HG03280 (cell line): ENCODE measurements around the gene WWOX.
"Not testable (repeated sequence)": the region's sequence is repeated elsewhere in the genome, so short reads cannot be mapped to it uniquely, and the experiment has no call there.

Source experiments
- ATAC-seq: cut with Tn5 transposase; IDR thresholded peaks from one replicate; pipeline ENCODE4 v1.9.1; 2021; ENCODE audit warnings: mild to moderate bottlenecking, moderate library complexity; ENCODE audit not compliant: unreplicated experiment

Gene WWOX

GRCh38 chr16:78510496-78510895 lies 411.0 kb downstream of the WWOX start:
- ATAC-seq: no peak

DNA sequence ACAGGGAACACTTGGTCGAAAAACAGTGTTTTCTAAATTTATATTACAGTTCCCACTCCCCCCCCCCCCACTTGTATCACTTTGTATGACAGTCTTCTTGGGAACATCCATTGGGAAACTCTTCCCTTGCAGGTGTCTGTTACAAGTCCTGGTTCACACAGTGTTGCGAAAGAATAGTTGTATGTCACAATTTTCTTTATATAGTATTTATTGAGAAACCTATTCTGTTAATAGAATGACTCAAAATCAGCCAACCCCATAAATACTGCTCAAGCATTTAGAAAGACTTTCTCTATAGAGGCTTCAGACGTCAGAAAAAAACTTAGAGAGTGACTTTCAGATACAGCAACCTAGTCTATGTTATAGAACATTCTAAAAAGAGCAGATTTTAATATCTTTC lies 414.4 kb downstream of the WWOX start:
- ATAC-seq: no peak

- not testable (repeated sequence) for ATAC-seq
Observed at GRCh38 chr16:78514888-78515287, 415.4 kb downstream of the WWOX start.

DNA sequence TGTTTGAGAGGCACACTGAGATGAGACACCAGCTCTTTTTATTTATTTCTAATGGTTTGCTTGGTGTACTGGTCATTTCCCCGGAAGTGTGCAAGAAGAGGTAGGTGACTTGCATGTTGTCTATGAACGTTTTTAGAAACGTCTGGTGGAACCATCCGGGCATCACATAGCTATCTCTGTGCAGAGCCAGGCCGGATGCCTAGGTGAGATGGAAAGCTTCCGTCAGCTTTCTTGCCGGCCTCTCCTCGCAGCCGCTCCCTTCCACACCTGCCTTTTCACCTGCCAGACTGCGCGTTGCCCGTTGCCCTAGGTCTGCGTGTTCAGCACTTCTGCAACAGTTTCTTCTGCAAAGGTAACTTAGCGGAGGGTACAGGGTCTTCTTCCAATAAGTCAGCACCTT lies 416.0 kb downstream of the WWOX start:
- ATAC-seq: no peak

GRCh38 chr16:78516006-78516736 lies 416.7 kb downstream of the WWOX start:
- no peak for ATAC-seq

DNA sequence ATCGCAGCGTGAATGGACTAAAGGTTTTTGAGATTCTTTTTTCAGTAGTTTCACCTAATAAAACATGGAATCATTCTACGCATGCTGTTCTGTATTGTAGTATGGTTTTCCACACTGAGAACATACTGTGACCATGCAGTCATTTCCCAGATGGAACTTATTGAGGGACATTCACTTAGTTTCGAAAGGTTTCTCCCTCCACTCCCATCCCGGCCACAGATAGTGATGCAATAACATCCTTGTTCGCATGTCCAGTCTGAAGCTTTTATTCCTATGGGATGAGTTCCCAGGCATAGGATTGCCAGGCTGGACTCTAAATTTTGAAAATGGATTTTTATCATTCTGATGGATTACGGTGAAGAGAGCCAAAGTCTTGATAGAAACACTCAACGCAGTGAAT lies 420.4 kb downstream of the WWOX start:
- no peak for ATAC-seq

DNA sequence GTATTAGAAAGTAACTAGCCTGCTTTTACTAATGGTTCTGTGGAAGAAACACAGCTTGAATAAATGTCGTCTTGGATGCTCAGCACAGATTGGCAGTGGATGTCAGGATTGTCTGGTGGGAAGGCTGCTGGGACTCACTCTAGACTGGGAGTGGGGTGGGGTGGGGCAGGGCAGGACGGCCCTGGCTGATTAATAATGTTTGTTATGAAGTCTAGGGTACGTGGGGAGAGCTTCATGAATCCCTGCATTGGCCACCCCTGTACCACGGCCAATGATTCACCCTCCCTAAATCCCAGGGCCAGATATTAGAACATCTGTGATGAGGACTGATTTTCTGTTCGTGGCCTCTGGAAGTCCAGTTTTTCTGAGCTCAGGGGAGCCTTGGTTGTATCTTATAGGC lies 421.0 kb downstream of the WWOX start:
- no peak for ATAC-seq

DNA sequence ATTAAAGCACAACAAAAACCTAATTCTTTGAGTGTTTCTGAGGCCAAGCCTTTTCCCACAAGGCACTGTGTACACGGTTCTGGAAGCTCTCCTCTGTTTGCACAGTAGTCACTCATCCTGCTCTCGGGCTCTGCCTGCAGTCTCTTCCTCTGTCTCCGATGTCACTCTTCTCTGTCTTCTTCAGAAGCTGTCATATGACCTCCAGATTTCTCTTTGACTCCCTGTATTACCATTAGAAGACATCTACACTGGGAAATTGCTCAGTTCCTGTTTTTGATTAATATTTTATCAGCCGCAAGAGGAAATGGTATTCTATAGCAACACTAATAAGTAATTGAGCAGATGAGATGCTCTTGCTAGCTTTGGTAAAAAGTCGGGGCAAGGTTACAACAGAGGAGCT lies 422.9 kb downstream of the WWOX start:
- no peak for ATAC-seq

DNA sequence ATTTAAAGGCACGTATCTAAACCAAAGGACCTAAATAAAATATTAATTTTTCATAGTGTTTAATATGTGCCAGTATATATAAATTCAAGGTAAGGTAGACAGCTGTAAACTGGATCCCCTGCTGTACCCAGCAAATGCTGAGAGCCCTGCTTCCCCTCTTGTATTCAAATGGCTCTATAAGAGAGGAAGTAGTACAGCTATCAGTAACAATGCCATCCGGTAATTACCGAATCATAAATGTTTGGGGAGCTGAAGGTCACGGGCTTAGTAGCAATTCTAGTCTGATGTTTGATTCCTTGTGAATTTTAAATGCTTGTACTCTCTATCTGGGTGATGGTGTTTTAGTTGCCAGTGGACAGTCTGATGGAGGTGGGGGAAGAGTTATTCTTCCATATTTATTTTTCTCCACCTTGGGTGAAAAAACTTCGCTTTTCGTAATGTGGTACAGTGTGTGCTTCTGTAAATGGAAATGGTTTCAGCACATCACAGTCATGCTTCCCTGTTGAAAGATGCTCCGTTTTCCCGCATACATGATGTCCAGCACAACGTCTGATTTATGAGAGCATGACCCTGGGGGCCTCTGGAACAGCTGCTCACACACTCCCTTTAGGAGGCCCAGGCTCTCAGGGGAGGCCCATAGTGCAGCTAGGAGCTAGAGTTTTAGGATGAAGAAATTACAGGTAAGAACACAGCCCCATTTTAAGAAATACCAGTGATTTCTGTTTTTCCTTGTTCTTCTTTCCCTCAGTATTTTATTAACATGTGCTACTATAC lies 423.9 kb downstream of the WWOX start:
- no peak for ATAC-seq

- ATAC-seq: no peak
Observed at GRCh38 chr16:78524066-78524595, 424.7 kb downstream of the WWOX start.

- no peak for ATAC-seq
Observed at GRCh38 chr16:78528265-78528664, 428.8 kb downstream of the WWOX start.

DNA sequence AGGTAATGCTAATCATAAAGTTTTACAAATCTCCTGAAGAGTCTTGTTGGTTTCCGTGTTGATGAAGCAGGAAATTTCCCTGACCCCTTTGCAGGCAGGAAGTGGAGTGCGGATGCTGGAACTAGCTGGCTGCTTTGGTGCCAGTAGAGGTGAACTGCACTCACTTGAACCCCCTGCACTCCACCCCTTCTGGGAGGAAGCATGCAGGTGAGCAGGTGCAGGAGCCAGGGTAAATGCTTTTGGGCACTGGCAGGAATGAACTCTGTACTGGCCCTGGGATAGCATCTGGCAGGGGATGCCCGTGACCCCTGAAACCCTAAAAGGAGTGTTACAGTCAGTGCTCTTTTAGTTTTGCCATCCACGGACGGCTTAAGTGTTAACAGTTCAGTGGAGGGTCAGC lies 430.4 kb downstream of the WWOX start:
- no peak for ATAC-seq

GRCh38 chr16:78530283-78530682 lies 430.8 kb downstream of the WWOX start:
- no peak for ATAC-seq

DNA sequence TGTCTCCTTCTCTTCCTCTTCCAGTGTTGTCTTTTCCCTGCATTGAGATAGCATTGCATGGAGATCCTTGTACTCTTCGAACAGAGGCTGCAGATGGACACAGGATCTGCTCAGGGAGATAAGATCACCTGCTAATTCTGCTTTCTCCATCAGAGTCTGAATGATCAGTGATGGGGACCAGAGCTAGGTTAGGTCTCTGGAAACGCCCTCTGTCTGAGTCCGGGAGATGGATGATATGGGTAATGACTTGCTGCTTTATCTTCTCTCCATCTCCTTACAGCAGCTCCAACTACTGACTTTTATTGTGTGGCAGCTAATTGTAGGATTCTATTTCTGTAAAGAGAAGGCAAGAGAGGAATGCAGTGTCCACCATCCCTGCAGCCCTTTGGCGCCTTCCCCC lies 435.6 kb downstream of the WWOX start:
- ATAC-seq: no peak

DNA sequence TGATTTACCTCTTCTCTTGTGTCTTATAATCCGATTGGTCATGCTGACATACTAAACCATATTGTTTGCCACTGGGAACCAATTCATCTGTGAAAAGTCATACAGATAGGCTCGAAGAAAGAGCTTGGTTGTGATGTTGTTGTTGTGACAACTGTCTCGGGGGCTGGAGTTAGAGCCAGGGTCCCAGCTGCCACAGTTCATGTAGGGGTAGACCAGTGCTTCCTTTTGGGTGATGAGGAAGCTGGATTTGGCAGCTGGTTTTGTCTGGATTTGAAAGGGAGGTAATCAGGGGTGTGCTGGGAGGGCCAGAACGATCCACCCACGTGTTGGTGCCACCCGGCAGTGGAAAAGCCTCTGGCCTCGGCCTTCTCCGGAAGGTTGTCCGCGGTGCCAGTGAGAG lies 438.1 kb downstream of the WWOX start:
- no peak for ATAC-seq

DNA sequence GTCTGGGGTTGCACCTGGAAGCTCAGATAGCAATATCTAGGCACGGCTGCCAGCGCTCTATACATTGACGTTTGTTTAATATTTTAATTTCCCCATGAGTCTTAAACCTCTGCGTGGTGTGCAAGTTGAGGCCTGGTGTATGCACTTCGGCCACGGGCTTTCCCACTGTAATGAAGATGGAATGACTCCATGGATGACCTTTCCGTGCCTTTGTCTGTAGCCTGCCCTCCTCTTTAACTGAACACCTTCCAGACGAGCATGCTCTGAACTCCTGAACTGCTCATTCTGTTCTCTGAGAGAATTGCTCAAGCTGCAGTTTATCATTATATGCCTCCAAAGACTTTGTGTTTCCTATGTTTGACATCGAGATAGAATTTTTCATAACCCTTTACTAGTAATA lies 438.8 kb downstream of the WWOX start:
- no peak for ATAC-seq

- ATAC-seq: no peak
Observed at GRCh38 chr16:78538919-78539318, 439.5 kb downstream of the WWOX start.

DNA sequence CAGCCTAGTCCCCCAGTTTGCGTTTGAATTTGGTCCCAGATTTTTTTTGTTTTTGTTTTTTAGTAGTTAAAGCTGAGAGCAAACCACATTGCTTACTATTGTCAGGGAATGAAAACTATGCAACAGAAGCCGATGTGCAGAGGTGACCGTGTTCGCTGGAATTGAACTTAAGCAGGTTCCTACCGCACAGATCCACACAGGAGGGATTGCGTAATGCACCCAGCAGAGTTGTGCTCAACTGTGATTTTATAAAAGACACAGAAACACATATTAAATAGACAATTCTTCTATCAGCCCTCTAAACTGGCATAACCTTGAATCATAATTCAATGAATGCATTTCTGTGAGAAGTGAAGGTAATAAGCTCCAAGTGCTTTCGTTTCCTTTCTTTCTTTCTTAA lies 443.0 kb downstream of the WWOX start:
- no peak for ATAC-seq

DNA sequence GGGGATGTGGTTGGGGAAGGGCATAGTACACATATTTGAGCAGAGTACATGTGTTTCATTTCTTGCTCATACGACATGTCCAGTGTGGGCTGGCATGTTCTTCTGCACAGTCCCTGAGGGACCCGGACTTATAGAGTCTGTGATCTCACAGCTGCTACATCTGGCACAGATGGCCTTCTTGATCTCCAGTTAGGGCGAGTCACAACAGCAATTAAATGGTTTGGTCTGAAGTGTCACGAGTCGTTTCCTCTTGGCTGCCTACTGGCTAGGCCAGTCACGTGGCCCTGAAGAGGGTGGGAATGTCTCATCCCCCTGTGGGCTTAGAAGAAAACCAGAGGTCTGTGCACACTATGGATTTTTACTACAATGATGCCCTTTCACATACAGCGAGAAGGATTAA lies 443.6 kb downstream of the WWOX start:
- no peak for ATAC-seq

DNA sequence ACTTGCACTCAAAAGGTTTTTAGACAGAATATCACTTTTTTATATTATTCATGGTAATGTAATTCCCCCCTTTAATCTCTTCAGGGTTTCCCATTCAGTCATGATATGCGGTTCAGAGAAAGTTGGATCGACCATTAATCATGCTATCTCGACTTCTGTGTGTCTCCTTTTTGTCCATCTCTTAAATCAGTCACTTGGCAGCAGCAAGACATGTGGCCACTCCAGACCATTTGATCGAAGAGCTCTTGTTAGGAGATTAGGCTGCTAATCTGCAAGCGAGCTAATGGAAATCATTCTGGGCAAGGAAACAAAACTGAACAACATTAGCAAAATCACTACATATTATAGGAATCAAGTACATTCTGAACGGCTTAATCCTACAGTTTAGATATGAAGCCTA lies 449.9 kb downstream of the WWOX start:
- no peak for ATAC-seq

GRCh38 chr16:78551487-78552085 lies 452.1 kb downstream of the WWOX start:
- ATAC-seq: no peak

GRCh38 chr16:78552106-78552675 lies 452.7 kb downstream of the WWOX start:
- no peak for ATAC-seq
